HG02642 (cell line): ENCODE measurements around the gene YWHAG.
"Not testable (repeated sequence)": the region's sequence is repeated elsewhere in the genome, so short reads cannot be mapped to it uniquely, and the experiment has no call there.

Source experiments
- ATAC-seq: cut with Tn5 transposase; IDR thresholded peaks from one replicate; pipeline ENCODE4 v1.9.1; 2021; ENCODE audit warnings: mild to moderate bottlenecking; ENCODE audit not compliant: unreplicated experiment, poor library complexity

YWHAG gene

GRCh38 chr7:76352193-76352592 lies 6.6 kb downstream of the YWHAG start:
- no peak for ATAC-seq

GRCh38 chr7:76351372-76351771 lies 7.4 kb downstream of the YWHAG start:
- no peak for ATAC-seq

- no peak for ATAC-seq
Observed at GRCh38 chr7:76349313-76349885, 9.4 kb downstream of the YWHAG start.

- no peak for ATAC-seq
Observed at GRCh38 chr7:76347710-76348109, 11.1 kb downstream of the YWHAG start.

- no peak for ATAC-seq
Observed at GRCh38 chr7:76346778-76347177, 12.0 kb downstream of the YWHAG start.

- ATAC-seq = no peak
Observed at GRCh38 chr7:76346097-76346496, 12.7 kb downstream of the YWHAG start.

- ATAC-seq = no peak
Observed at GRCh38 chr7:76343931-76344321, 14.9 kb downstream of the YWHAG start.

GRCh38 chr7:76343294-76343930 lies 15.4 kb downstream of the YWHAG start:
- no peak for ATAC-seq

GRCh38 chr7:76342222-76342621 lies 16.6 kb downstream of the YWHAG start:
- ATAC-seq = no peak

GRCh38 chr7:76340617-76341131 lies 18.1 kb downstream of the YWHAG start:
- ATAC-seq = no peak

GRCh38 chr7:76338298-76339084 lies 20.3 kb downstream of the YWHAG start:
- no peak for ATAC-seq

- ATAC-seq = no peak
Observed at GRCh38 chr7:76337147-76337546, 21.6 kb downstream of the YWHAG start.

- no peak for ATAC-seq
Observed at GRCh38 chr7:76336094-76336493, 22.7 kb downstream of the YWHAG start.

GRCh38 chr7:76335417-76335816 lies 23.4 kb downstream of the YWHAG start:
- ATAC-seq = not testable (repeated sequence)

- ATAC-seq = no peak
Observed at GRCh38 chr7:76334320-76334967, 24.3 kb downstream of the YWHAG start.

- ATAC-seq = no peak
Observed at GRCh38 chr7:76333511-76334101, 25.2 kb downstream of the YWHAG start.

- ATAC-seq = no peak
Observed at GRCh38 chr7:76332078-76332477, 26.7 kb downstream of the YWHAG start.

- no peak for ATAC-seq
Observed at GRCh38 chr7:76330673-76331072, 28.1 kb downstream of the YWHAG start.

- ATAC-seq = no peak
Observed at GRCh38 chr7:76330261-76330660, 28.5 kb downstream of the YWHAG start.

GRCh38 chr7:76329479-76329878 lies 29.3 kb downstream of the YWHAG start:
- ATAC-seq = no peak

- ATAC-seq = no peak
Observed at GRCh38 chr7:76328389-76328788, 30.4 kb downstream of the YWHAG start.
